GM21515 (cell line): ENCODE measurements around the gene WSCD2.

Experiments used
- ATAC-seq: cut with Tn5 transposase; IDR thresholded peaks from one replicate; pipeline ENCODE4 v1.9.1; 2021; ENCODE audit not compliant: unreplicated experiment

WSCD2 gene

GRCh38 chr12:108126212-108126611, 2.9 kb upstream of the WSCD2 start:
- no peak for ATAC-seq

GRCh38 chr12:108126990-108127501, 2.0 kb upstream of the WSCD2 start:
- ATAC-seq, result no peak

GRCh38 chr12:108127654-108128053, 1.4 kb upstream of the WSCD2 start:
- no peak for ATAC-seq

- ATAC-seq, result no peak
These were observed 669 bp upstream of the WSCD2 start for GRCh38 chr12:108128221-108129016.

- ATAC-seq, result no peak
These were observed 1.9 kb downstream of the WSCD2 start for GRCh38 chr12:108131035-108131434.

- ATAC-seq, result no peak
These were observed 2.6 kb downstream of the WSCD2 start for GRCh38 chr12:108131657-108132126.

GRCh38 chr12:108133482-108133881, 4.4 kb downstream of the WSCD2 start:
- ATAC-seq, result no peak

GRCh38 chr12:108134744-108135143, 5.7 kb downstream of the WSCD2 start:
- no peak for ATAC-seq

GRCh38 chr12:108135627-108136026, 6.5 kb downstream of the WSCD2 start:
- no peak for ATAC-seq

GRCh38 chr12:108136697-108137096, 7.6 kb downstream of the WSCD2 start:
- ATAC-seq, result no peak

- no peak for ATAC-seq
These were observed 10.4 kb downstream of the WSCD2 start for GRCh38 chr12:108139454-108139853.

- no peak for ATAC-seq
These were observed 11.4 kb downstream of the WSCD2 start for GRCh38 chr12:108140501-108140900.

- no peak for ATAC-seq
These were observed 12.6 kb downstream of the WSCD2 start for GRCh38 chr12:108141600-108142130.

- ATAC-seq, result no peak
These were observed 14.1 kb downstream of the WSCD2 start for GRCh38 chr12:108143144-108143543.

GRCh38 chr12:108144080-108144479, 15.0 kb downstream of the WSCD2 start:
- ATAC-seq, result no peak

- no peak for ATAC-seq
These were observed 15.9 kb downstream of the WSCD2 start for GRCh38 chr12:108145011-108145410.

GRCh38 chr12:108146035-108146893, 17.2 kb downstream of the WSCD2 start:
- ATAC-seq, result no peak

GRCh38 chr12:108147279-108147678, 18.2 kb downstream of the WSCD2 start:
- no peak for ATAC-seq

- no peak for ATAC-seq
These were observed 19.5 kb downstream of the WSCD2 start for GRCh38 chr12:108148521-108149074.

- ATAC-seq, result no peak
These were observed 21.3 kb downstream of the WSCD2 start for GRCh38 chr12:108150436-108150835.

- ATAC-seq, result no peak
These were observed 22.6 kb downstream of the WSCD2 start for GRCh38 chr12:108151533-108152169.
